Panc1 (cell line): ENCODE results near the gene ZNF366. TPM values are rescaled to one million over a fixed set of nuclear protein-coding genes. Genes with fewer than 3 reads are reported as not detected.

ENCODE experiments used
- ATAC-seq: fragments of 200-7000 bp; cut with Tn5 transposase; 2 replicates; pipeline ENCODE4 v1.9.1; 2020; ENCODE audit warnings: mild to moderate bottlenecking, moderate library complexity
- BruUV-seq: library from RNA; stranded (reverse); fragments of 400-500 nt; replicated peaks from 2 replicates; lab custom pipeline; 2021; lab: Mats Ljungman, UMichigan
- CTCF ChIA-PET: fragments of 300-600 bp; sonication (Branson Sonifier 250); formaldehyde crosslinking; loops from one replicate; lab custom pipeline; 2022; ENCODE audit warnings: antibody characterized with exemption; lab: Charles Lee
- POLR2A ChIA-PET: fragments of 300-600 bp; sonication (Branson Sonifier 250); formaldehyde crosslinking; loops from one replicate; lab custom pipeline; 2022; ENCODE audit warnings: antibody characterized with exemption; lab: Charles Lee
- DNase-seq: peaks from one replicate; pipeline ENCODE4 v3.0.0-alpha.2; 2010; ENCODE audit warnings: low read depth, low spot score
- H3K27ac ChIP-seq: 2 replicates; pipeline ENCODE4 v1.5.1; 2011; ENCODE audit warnings: mild to moderate bottlenecking, low read length, inconsistent platforms
- H3K27me3 ChIP-seq: fragments of 200-500 bp; sonication (Bioruptor generic); 2 replicates; pipeline ENCODE4 v1.6.0; 2014; ENCODE audit warnings: low read length, inconsistent platforms; ENCODE audit not compliant: control insufficient read depth, insufficient read depth
- H3K36me3 ChIP-seq: fragments of 200-500 bp; sonication (Bioruptor generic); 2 replicates; pipeline ENCODE4 v1.5.1; 2014; ENCODE audit warnings: inconsistent platforms, mild to moderate bottlenecking, low read length, moderate library complexity; ENCODE audit not compliant: control insufficient read depth, insufficient read depth
- H3K4me1 ChIP-seq: 2 replicates; pipeline ENCODE4 v1.5.1; 2011; ENCODE audit warnings: inconsistent platforms, mild to moderate bottlenecking, low read length, moderate library complexity; ENCODE audit not compliant: control insufficient read depth, insufficient read depth
- H3K4me3 ChIP-seq, 2 experiments: 2 replicates each; pipeline ENCODE4 v1.5.1; 2011 to 2012; ENCODE audit warnings: low read depth in 2 of 2, low read length in 2 of 2, mild to moderate bottlenecking in 2 of 2, inconsistent platforms in 1 of 2, moderate library complexity in 1 of 2
- H3K9me3 ChIP-seq: fragments of 200-500 bp; sonication (Bioruptor generic); 2 replicates; pipeline ENCODE4 v1.5.1; 2014; ENCODE audit warnings: low read depth, mild to moderate bottlenecking, inconsistent platforms, low read length, moderate library complexity; ENCODE audit not compliant: control insufficient read depth, insufficient read depth
- CTCF ChIP-seq: fragments of 450-650 bp; IDR thresholded peaks from 2 replicates; pipeline ENCODE4 v1.5.1; 2017; ENCODE audit warnings: mild to moderate bottlenecking
- POLR2AphosphoS5 ChIP-seq: IDR thresholded peaks from 2 replicates; pipeline ENCODE4 v1.6.1; 2012; ENCODE audit warnings: mild to moderate bottlenecking, low read depth, low read length, moderate library complexity
- REST ChIP-seq, 2 experiments: IDR thresholded peaks; 2 replicates each; pipeline ENCODE4 v1.6.1; 2011 to 2012; ENCODE audit warnings: low read depth in 2 of 2, control low read depth in 1 of 2, low read length in 1 of 2, mild to moderate bottlenecking in 1 of 2, moderate library complexity in 1 of 2; ENCODE audit not compliant: insufficient read depth in 1 of 2
- SIN3A ChIP-seq: IDR thresholded peaks from 2 replicates; pipeline ENCODE4 v1.6.1; 2012; ENCODE audit warnings: low read depth, mild to moderate bottlenecking, low read length, moderate library complexity, borderline replicate concordance; ENCODE audit not compliant: insufficient read depth
- TCF7L2 ChIP-seq: IDR thresholded peaks from 2 replicates; pipeline ENCODE4 v1.6.1; 2011; ENCODE audit warnings: mild to moderate bottlenecking, low read depth, low read length, inconsistent platforms
- in situ Hi-C: cut with HindIII; loops from 2 replicates; pipeline ENCODE4 v1.10.0; 2016; ENCODE audit warnings: low sequenced_read_pairs, low pct_unique_long_range_greater_than_20kb
- intact Hi-C: fragments of 100-400 bp; cut with micrococcal nuclease; formaldehyde crosslinking; loops from one replicate; pipeline ENCODE4 v1.10.0; 2022; ENCODE audit not compliant: unreplicated experiment
- total RNA-seq: library from RNA; stranded (reverse); gene quantifications from one replicate; pipeline ENCODE4 v1.2.1, GENCODE V29; 2021; ENCODE audit not compliant: unreplicated experiment

The ZNF366 gene
- total RNA-seq, 1 experiment from 2014 or later, result not detected

- Histone ChIP-seq H3K4me1 (peaks cover 12% of the 10 kb centered on the region; the same call in 1 of the 2 replicates), H3K4me3 (no peak overlapping the region), H3K27me3 (no peaks in the 10 kb centered on the region), H3K36me3 (no peaks in the 10 kb centered on the region), H3K9me3 (no peaks in the 10 kb centered on the region), H3K27ac (no peak overlapping the region)
- ChIA-PET CTCF (no interaction called here), POLR2A (no interaction called here)
- DNase-seq (no peak), ATAC-seq (no peak)
- BruUV-seq, result no TSS peak
- intact Hi-C loops (no loop called here), in situ Hi-C loops (no loop called here)
- TF ChIP-seq SIN3A (no peak), CTCF (no peak), POLR2AphosphoS5 (no peak), REST (IDR thresholded peaks at IDR 0.05; ENCODE audit: insufficient read depth in 1 of 2, low read depth in 2 of 2, low read length in 1 of 2) (no peak), TCF7L2 (no peak)
These were observed 44.9 kb upstream of the ZNF366 start for GRCh38 chr5:72552041-72552557.

DNA sequence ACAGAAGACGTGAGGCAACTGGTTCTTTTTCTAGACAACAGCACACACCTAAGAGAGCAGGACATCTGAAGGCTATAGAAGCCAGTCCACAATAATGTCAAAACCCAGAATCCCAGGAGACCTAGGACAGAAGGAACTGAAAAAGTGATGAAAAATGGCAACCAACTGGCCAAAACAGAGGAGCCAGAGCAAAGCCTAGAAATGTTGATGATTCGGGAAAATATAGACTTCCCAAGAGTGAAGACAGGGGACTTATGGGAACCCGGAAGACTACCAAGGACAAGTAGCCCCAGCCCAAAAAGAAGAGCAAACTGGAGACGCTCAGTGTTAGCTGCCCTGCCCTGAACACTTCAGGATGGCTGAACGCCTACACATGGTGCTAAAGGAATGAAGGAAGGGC lies 43.4 kb upstream of the ZNF366 start:
- CTCF ChIA-PET, result no interaction called here
- intact Hi-C loops (no loop called here), in situ Hi-C loops (no loop called here)
- no peaks in the 10 kb centered on the region for H3K9me3 ChIP-seq
- H3K27ac ChIP-seq, result no peak overlapping the region
- no peak overlapping the region for H3K4me3 ChIP-seq
- no TSS peak for BruUV-seq
- TF ChIP-seq SIN3A (no peak), TCF7L2 (no peak), POLR2AphosphoS5 (no peak)
- POLR2A ChIA-PET, result no interaction called here
- ATAC-seq (no peak), DNase-seq (no peak)
- H3K36me3 ChIP-seq, result no peaks in the 10 kb centered on the region
- H3K27me3 ChIP-seq, result no peaks in the 10 kb centered on the region
- 0 out of 2 replicates have a peak, but pooled peaks cover under 1% of the 10 kb centered on the region for H3K4me1 ChIP-seq

GRCh38 chr5:72543811-72544210 lies 36.6 kb upstream of the ZNF366 start:
- BruUV-seq, result no TSS peak
- no peaks in the 10 kb centered on the region for H3K9me3 ChIP-seq
- H3K36me3 ChIP-seq, result no peaks in the 10 kb centered on the region
- TF ChIP-seq CTCF (no peak), SIN3A (no peak), REST (IDR thresholded peaks at IDR 0.05; ENCODE audit: insufficient read depth in 1 of 2, low read depth in 2 of 2, low read length in 1 of 2) (no peak), TCF7L2 (no peak), POLR2AphosphoS5 (no peak)
- H3K27ac ChIP-seq, result no peak overlapping the region
- in situ Hi-C loops (no loop called here), intact Hi-C loops (no loop called here)
- ATAC-seq (no peak), DNase-seq (no peak)
- no peaks in the 10 kb centered on the region for H3K27me3 ChIP-seq
- POLR2A ChIA-PET, result no interaction called here
- no peak overlapping the region for H3K4me3 ChIP-seq
- CTCF ChIA-PET, result no interaction called here
- H3K4me1 ChIP-seq, result no peaks in the 10 kb centered on the region
